Adipose tissue (tissue), 3 donors: ENCODE data around the gene PRPF19. TPM values are rescaled to one million over a fixed set of nuclear protein-coding genes. Genes with fewer than 3 reads are reported as not detected.

Experiments used
- H3K27ac ChIP-seq: one replicate; pipeline ENCODE4 v1.5.1; 2013; ENCODE audit warnings: low read depth, low read length
- WGBS, 3 donors: extraction: QIAGEN DNeasy Blood & Tissue Kit; methylation state at CpG; one replicate each; pipeline ENCODE4 v1.1.7; 2013; 5-methylcytosine and 5-hydroxymethylcytosine counted together
- polyA plus RNA-seq, 3 donors: library from polyadenylated mRNA; stranded (reverse); fragments of 200-250 nt; gene quantifications; one replicate each; pipeline ENCODE4 v1.2.3, GENCODE V29; 2013
- donor health status: healthy with polysubstance abuse.
- donor health status: Bipolar disorder and iron deficiency.
- donor health status: healthy.

PRPF19 gene
- polyA plus RNA-seq, 3 donors = 42.5 to 61.4 (median 59.6) TPM

DNA sequence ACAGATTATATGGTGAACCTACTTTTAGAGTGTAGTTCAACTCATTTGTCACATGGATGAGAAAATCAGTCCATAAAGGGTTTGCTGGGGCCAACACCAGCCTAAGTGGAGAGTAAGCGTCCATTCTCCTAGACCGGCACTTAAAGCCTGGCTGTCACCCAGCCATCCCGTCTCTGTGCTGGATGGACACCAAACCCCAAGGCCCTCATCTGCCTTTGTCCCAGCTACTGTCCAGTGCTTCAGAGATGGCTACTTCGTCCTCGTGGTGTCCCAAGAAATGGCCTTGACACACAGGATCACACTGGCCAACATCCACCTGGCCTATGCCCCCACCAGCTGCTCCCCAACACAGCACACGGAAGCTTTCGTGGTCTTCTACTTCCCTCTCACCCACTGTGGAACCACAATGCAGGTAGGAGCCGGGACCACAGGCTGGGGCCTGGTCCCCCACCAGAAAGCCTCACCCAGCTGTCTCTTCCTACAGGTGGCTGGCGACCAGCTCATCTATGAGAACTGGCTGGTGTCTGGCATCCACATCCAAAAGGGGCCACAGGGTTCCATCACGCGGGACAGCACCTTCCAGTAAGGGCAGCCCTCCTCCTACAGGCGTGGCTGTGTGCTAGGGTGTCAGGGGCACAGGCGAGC lies 35.5 kb downstream of the PRPF19 start:
- no peak overlapping the region for H3K27ac ChIP-seq
- WGBS, 3 donors = 71 to 80% (median 75%) methylated on average over 13 of the region's 13 CpGs

DNA sequence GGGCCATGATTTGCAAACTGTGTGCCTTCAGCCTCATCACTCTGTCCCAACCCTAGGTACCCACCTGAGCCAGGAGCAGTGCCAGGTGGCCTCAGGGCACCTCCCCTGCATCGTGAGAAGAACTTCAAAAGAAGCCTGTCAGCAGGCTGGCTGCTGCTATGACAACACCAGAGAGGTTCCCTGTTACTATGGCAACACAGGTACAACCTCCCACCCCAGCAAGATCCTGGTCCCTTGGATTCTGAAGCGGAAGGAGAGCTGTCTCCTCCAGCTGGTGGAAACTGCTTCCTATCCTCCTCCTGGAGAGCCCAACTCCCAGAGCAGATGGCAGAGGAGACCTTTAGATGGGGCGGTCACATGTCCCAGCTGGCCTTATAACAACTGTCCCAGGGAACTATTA lies 36.1 kb downstream of the PRPF19 start:
- 69 to 81% (median 76%) methylated on average over 3 of the region's 3 CpGs for WGBS, 3 donors
- H3K27ac ChIP-seq = no peak overlapping the region

DNA sequence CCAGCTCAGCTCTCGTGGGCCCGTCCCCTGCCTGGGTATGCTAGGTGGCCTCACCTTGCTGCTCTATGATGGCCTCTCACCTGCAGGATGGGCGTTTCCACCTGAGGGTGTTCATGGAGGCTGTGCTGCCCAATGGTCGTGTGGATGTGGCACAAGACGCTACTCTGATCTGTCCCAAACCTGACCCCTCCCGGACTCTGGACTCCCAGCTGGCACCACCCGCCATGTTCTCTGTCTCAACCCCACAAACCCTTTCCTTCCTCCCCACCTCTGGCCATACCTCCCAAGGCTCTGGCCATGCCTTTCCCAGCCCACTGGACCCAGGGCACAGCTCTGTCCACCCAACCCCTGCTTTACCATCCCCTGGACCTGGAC lies 36.9 kb downstream of the PRPF19 start:
- WGBS, 3 donors = 87 to 96% (median 90%) methylated on average over 7 of the region's 7 CpGs
- H3K27ac ChIP-seq = no peak overlapping the region

DNA sequence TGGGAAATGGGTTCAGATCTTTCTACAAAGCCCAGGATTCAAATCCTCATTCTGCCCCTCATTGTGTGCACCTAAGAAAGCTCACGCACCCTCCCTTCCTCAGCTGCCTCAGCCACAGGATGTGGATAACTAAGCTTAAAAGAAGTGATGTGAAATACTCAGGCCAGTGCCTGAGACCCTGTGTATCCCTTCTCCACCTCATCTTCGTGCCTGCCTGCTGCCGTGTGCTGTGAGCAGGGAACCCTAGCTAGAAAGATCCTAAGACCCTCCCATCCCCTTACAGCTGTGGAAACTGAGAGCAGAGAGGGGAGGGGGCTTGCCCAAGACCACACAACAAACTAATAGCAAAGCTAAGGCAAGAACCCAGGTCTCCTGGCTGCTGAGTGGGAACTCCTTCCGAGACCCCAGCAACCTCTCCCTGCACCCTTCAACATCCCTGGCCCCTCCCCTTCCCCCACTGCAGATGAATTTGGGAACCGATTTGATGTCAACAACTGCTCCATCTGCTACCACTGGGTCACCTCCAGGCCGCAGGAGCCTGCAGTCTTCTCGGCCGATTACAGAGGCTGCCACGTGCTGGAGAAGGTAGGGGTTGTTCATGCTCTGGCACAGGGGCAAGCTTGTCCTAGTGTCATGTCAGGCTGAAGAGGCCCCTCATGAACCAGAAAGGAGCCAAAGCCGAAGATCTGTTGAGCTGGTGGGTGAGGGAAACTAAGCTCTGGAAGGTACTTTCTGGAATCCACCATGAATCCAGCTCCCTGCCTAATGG lies 37.5 kb downstream of the PRPF19 start:
- WGBS, 3 donors = 78 to 91% (median 86%) methylated on average over 10 of the region's 10 CpGs
- H3K27ac ChIP-seq = no peak overlapping the region

DNA sequence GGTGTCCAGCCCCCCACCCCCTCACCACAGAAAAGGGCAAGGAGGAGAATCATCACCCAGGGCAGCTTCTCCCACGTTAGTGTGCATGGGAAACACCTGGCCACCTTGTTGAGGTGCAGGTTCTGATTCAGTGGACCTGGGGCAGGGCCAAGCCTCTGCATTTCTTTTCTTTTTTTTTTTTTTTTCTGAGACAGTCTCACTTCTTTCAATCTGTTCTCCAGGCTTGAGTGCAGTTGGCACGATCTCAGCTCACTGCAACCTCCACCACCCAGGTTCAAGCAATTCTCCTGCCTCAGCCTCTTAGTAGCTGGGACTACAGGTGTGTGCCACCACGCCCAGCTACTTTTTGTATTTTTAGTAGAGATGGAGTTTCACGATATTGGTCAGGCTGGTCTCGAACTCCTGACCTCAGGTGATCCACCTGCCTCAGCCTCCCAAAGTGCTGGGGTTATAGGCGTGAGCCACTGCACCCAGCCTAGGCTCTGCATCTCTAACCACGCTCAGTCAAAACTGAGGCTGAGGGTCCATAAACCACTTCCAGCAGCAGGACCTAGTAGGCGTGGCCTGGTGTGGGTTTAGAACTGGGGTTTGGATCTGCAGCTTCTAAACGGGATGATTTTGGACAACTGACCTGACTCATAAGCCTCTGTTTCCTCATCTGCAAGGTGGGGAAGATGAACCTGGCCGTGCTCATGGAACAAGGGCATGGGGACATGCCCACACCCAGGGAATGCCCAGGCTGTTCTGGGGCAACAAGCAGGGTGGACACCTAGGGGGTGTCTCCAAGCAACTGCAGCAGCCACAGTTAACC lies 38.3 kb downstream of the PRPF19 start:
- 78 to 88% (median 85%) methylated on average over 10 of the region's 10 CpGs for WGBS, 3 donors
- H3K27ac ChIP-seq = no peak overlapping the region

DNA sequence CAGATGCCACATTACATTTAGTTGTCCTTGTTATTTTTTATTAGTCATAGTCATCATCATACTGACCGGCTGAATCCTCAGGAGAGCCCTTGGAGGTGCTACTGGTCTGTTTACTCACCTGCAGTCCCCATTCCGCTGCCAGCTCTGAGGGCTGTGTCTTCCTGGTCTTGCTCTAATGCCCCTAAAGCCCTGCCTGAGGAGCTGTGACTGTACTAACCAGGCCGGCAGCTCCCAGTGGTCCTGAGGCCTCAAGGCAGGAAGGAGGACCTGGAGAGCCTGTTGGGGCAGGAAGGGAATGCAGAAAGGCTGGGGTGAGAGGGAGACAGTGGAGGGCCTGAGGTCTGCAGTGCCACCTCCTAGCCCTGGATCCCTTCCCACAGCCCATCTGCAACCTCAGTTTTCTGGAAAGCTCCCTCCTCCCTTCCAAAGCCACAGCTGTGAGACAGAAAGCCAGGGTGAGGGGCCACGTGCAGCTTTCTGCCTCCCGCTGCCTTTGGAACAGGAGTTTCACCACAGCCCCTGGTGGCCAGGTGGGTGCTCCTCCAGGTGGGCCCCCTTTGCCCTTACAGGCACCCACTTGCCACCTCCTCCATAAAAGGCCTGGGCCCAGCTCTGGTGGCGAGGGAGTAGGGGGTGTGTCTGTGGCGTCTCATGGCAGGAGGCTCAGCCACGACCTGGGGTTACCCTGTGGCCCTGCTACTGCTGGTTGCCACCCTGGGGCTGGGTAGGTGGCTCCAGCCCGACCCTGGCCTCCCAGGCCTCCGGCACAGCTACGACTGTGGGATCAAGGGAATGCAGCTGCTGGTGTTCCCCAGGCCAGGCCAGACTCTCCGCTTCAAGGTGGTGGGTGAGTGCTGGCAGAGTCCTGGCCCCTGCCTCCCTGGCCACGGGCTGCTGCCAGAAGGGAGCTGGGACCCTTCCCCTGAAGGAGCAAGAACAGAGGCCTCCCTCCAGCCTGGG lies 39.2 kb downstream of the PRPF19 start, which contains the start of gene ZP1:
TSS of gene ZP1 (plus strand) at position 632 of the 960 bp plus-strand sequence. CDS start at position 652, 20 bp downstream.
- WGBS, 3 donors = 58 to 84% (median 79%) methylated on average over 13 of the region's 13 CpGs
- H3K27ac ChIP-seq = no peak within 1 kb of the TSS

DNA sequence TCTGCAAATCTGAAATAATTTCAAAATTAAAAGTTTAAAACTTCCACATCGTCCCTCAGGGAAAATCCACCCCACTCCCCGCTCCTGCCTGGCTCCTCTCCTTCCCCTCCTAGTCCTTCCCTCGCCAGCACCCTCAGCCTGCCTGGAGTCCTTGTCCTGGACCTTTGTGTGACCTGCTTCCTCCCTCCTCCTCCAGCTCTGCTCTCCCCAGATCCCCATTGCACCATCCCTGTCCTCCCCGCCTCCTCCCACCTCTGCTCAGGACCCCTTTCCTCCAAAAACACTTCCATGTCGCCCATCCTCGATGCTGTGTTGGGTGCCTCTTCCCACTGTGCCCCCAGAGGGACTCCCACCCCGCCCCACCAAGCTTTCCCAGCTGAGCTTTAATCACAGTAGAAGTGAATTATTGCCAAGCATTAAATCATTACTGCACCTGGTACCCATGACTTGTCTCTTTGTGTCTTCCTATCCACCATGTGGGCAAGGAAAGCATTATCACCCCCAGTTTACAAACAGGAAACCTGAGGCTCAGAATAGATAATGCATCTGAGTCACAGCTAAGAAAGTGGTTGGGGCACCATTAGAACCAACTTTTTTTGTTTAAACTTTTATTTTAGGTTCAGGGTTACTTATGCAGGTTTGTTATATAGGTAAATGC lies 41.4 kb downstream of the PRPF19 start:
- no peak overlapping the region for H3K27ac ChIP-seq
- 59 to 76% (median 73%) methylated on average over 7 of the region's 7 CpGs for WGBS, 3 donors

DNA sequence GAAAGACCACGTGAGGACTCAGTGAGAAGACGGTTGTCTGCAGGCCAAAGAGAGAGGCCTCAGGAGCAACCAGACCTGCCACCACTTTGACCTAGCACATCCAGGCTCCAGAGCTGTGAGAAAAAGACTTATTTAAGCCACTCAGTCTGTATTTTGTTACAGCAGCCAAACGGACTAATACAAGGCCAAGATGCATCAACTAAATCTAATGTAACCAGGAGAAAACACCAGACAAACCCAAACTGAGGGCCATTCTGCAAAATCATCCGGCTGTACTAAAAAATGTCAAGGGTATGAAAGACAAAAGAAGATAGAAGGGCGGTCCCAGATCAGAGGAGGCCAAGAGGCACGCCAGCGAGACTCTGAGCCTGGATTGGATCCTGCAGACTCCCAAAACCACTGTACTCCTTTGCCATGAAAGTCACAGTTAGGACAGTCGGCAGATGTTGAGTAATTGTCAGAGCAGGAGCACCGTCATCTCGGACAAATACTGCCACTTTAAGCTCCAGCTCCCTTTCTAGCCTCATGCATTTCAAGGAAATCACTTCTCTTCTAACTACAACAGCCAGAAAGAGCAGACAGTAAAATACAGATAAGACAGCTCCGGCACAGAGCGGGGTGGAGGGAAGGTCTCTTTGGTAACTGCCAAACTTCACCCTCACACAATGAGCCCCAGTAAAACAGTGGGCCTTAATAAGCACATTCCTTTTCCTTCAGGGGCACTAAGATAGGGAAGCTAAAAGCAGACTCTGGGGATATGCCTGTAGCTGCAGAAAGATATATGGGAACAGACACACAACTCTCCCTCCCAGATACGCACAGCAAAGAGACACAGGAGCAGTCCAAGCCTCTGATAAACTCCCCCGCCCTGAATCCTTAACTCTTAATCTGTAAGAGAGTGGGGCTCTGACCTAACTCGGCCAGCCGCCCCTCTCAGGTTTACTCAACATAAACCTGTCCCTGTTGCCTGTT lies 42.5 kb downstream of the PRPF19 start:
- no peak overlapping the region for H3K27ac ChIP-seq
- 68 to 71% (median 69%) methylated on average over 16 of the region's 16 CpGs for WGBS, 3 donors

DNA sequence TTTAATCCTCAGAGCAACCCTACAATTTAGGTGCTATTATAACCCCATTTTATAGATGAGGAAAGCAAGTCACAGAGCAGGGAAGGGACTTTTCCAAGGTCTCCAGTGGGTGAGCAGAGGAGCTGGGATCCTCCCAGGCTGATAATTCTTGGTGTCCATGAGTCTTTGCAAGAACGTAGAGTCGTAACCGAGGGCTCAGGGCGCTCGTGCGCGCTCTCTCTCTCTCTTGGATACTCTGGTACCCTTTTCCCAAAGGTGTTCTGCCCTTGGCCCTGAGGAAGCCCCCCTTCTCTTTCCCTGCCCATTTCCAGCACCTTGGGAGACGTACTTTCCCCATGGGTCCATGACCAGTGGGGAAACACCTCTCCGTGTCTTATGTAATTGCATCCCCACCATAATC lies 44.2 kb downstream of the PRPF19 start:
- 86 to 96% (median 93%) methylated on average over 9 of the region's 9 CpGs for WGBS, 3 donors
- H3K27ac ChIP-seq = no peak overlapping the region

DNA sequence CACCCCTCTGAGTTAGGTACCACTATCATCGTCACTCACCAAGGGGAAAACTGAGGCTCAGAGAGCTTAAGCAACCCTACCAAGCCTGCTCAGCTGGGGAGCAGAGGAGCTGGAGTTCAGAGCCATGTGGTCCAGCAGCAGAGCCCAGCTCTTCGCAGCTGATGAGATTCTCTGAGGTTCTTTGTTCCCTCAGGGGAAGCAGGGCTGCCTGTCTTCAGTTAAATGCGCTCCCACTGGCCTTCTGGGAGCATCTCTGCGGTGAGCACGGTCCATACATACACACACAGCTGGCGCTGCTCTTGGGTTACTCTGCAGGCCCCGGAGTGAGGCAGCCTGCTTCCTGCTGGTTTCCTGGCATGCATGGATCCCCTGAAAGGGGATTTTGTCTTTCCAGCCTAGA lies 45.4 kb downstream of the PRPF19 start:
- H3K27ac ChIP-seq = no peak overlapping the region
- 44 to 67% (median 44%) methylated on average over 7 of the region's 7 CpGs for WGBS, 3 donors

DNA sequence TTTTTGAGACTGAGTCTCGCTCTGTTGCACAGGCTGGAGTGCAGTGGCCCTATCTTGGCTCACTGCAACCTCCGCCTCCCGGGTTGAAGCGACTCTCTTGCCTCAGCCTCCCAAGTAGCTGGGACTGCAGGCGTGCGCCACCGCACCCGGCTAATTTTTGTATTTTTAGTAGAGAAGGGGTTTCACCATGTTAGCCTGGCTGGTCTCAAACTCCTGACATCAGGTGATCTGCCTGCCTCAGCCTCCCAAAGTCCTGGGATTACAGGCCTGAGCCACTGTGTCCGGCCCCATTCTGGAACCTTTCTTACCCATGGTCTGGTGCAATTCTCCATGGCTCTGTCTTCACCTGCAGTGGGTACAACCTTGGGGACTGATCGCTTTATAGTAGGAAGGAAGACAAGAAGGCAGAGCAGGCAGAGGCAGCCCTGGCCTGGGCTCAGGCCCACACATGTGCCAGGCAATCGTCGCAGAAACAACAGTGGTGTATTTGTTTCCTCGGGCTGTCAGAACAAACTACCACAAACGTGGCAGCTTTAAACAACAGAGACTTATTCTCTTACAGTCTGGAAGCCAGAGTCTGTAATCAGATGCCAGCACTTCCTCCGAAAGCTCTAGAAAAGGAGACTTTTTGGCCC lies 46.7 kb downstream of the PRPF19 start:
- 90 to 93% (median 91%) methylated on average over 15 of the region's 15 CpGs for WGBS, 3 donors
- no peak overlapping the region for H3K27ac ChIP-seq

DNA sequence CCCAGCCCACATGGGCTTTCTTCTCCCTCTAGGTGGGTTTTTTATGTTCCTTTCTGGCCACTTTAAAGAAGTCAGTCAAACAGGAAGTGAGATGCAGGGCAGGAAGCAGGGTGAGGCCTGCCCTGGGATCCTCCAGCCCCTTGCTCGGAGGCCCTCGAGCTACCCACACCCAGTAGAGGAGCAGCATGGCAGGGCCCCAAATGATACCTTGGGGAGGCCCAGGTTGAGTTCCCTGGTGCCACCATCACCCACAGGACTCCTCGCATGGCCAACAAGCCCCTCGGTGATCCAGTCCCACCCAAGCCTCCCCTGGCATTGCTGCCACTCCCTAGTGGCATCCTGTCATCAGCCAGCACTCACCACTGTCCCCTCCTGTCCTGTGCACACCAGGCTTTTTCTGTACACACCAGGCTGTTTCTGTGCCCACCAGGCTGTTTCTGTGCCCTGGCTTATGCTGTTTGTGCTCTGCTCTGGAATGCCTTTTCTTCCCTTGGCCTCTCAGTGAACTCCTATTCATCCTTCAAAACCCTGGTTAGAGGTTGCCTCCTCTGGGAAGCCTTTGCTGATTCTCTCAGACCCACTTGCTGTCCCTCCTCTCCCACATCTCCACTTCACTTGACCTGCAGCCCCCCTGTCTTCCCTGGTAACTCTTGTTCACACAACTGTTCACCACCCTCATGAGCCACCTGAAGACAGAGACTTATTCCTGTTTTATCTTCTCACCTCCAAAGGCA lies 47.5 kb downstream of the PRPF19 start:
- 56 to 73% (median 66%) methylated on average over 4 of the region's 4 CpGs for WGBS, 3 donors
- H3K27ac ChIP-seq = no peak overlapping the region

DNA sequence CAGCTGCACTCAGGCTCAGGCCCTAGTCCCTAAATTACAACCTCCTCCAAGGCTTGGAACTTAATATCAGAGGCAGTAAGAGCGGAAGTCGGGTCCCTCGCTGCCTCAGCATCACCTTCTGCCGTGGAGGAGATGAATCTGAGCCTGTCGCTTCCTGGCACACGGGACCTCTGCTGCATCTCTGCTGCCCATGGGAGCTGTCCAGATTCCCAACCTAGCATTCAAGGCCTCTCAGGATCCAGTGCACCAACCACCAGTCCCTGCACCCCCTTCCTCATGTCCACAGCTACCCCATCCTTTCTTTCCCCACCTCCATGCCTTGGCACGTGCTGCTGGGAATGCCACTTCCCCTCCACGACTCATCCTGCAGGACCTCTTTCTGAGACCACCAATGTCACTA lies 48.1 kb downstream of the PRPF19 start:
- WGBS, 3 donors = 78 to 84% (median 81%) methylated on average over 8 of the region's 8 CpGs
- H3K27ac ChIP-seq = no peak overlapping the region

DNA sequence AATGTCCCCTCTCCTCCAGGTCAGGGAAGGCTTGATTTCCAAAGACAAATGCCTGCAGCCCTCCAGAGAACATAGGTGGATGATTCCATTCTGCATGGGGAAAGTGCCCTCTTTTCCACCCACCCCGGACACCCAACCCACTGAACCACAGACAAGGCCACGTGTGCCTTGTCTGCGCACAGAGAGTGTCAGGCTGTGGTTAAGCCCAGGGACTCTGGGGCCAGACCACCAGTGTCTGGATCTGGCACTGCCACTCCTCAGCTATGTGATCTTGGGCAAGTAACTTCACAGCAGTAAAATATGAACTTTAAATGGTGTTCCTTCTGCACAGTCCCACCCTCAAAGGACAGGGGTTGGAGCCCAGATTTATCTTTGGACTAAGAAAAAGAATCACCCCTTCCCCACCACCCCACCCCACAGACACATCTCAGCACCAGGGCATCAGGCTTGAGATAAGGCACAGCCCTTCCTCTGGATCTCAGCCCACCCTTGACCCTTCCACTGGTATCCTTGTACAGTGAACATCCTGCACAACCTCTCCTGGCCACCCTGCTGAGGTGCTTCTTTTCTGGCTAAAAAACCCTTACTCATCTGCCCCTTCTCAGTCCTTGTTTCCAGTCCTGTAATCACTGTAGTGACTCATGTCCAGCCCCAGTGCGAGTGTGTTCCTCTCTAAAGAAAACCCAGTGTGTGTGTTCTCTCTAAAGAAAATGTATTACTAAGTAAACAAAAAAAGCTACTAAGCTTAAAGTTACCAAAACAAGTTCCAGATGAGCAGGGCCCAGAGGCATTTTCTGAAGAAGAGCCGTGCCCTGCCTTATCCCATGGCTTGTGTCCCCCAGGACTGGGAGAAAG lies 48.8 kb downstream of the PRPF19 start:
- H3K27ac ChIP-seq = no peak overlapping the region
- 78 to 90% (median 83%) methylated on average over 5 of the region's 5 CpGs for WGBS, 3 donors
